ENCODE measurements around the gene RPS4Y1.

The RPS4Y1 gene

GRCh38 chrY:2885880-2886279 is 44.5 kb downstream of the RPS4Y1 start:
- no peak for DNase-seq

GRCh38 chrY:2887386-2887785 is 46.0 kb downstream of the RPS4Y1 start:
- no peak for DNase-seq

- no peak for DNase-seq
Measured at GRCh38 chrY:2887955-2888354, 46.6 kb downstream of the RPS4Y1 start.

DNA sequence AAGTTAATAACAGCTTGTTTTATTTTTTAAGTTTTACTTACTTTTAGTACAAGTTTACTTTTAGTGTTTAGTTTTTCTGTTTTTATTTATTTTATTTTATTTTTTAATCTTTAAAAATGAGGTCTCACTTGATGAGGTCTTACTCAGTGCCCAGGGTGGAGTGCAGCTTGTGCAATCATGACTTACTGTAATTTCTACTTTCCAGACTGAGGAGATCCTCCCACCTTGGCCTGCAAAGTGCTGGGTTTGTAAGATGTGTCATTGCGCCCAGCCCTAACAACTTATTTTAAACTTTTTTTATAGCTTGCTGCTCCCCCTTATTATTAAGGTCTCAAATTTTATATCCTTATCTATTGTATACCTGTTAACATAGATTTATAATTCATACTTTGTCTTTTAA is 52.1 kb downstream of the RPS4Y1 start:
- DNase-seq: no peak

GRCh38 chrY:2896050-2896449 is 54.6 kb downstream of the RPS4Y1 start:
- no peak for DNase-seq

DNA sequence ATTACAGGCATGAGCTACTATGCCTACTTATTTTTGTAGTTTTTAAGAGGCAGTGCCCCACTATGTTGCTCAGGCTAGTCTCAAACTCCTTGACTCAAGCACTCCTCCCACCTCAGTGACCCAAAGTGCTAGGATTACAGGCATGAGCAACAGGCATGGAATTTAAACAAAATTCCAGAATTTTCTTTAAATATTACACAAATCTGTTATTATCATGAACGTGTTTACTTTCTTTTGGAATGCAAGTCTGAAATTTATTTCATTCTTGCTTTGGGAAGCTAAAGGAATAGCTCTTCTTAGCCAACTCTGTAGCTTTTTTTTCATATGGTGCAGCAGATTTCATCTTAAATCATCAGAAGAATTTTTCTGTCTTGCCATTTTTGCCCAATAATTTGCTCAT is 66.0 kb downstream of the RPS4Y1 start:
- no peak for DNase-seq

- no peak for DNase-seq
Measured at GRCh38 chrY:2913066-2913815, 71.8 kb downstream of the RPS4Y1 start.

All from NCI-H510A (cell line).